ENCODE measurements around the gene SECTM1.

DNA sequence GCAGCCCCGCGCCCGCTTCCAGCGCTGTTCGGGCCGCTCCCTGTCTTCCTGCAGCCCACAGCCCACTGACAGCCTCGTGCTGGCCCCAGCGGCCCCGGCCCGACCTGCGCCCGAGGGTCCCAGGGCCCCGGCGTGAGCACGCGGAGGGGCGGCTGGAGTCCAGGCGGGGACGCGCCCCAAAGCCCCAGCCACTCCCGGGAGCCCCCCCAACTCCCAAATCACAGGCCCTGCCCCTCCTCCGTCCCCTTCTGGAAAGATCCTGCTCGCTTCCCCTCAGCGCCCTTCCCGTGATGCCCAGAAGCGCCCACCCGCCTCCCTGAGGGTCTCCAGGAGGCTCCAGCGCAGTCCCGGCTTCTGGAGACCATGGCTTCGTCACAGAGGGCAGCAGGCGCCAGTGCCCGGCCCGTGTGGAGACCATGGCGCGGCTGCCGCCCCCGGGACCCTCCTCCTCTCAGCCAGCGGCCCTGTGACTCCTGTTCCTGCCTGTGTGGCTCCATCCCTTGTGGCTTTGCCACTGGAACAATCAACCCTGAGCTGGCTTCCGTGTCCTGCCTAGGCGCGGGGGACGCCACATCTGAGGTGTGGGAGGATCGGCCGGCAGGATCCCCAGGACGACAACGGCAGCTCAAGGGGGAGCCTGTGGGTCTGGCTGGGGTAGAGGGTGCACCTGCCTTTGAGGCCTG, 41.9 kb upstream of the SECTM1 start:
- TF ChIP-seq, protein P1, sequence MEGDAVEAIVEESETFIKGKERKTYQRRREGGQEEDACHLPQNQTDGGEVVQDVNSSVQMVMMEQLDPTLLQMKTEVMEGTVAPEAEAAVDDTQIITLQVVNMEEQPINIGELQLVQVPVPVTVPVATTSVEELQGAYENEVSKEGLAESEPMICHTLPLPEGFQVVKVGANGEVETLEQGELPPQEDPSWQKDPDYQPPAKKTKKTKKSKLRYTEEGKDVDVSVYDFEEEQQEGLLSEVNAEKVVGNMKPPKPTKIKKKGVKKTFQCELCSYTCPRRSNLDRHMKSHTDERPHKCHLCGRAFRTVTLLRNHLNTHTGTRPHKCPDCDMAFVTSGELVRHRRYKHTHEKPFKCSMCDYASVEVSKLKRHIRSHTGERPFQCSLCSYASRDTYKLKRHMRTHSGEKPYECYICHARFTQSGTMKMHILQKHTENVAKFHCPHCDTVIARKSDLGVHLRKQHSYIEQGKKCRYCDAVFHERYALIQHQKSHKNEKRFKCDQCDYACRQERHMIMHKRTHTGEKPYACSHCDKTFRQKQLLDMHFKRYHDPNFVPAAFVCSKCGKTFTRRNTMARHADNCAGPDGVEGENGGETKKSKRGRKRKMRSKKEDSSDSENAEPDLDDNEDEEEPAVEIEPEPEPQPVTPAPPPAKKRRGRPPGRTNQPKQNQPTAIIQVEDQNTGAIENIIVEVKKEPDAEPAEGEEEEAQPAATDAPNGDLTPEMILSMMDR (IDR thresholded peaks at IDR 0.05) = no peak
- no peak for TF ChIP-seq POLR2A (IDR thresholded peaks at IDR 0.05)

Measured in right lobe of liver (tissue), 4 donors.